SK-N-MC (cell line): ENCODE measurements around the gene TRIP6.

Source experiments
- DNase-seq: peaks from one replicate; pipeline ENCODE4 v3.0.0-alpha.2; 2011; ENCODE audit warnings: low read depth, low spot score
- H3K27ac ChIP-seq: fragments of 200-600 bp; sonication (generic); 2 replicates; pipeline ENCODE4 v1.5.1; 2016; ENCODE audit warnings: mixed run types
- H3K36me3 ChIP-seq: fragments of 200-600 bp; sonication (generic); 2 replicates; pipeline ENCODE4 v1.6.1; 2017; ENCODE audit warnings: antibody characterized with exemption, low read length, mixed read lengths; ENCODE audit not compliant: insufficient read depth
- H3K4me3 ChIP-seq: fragments of 200-600 bp; sonication (generic); 2 replicates; pipeline ENCODE4 v1.5.1; 2016
- H3K9ac ChIP-seq: fragments of 200-600 bp; sonication (generic); 2 replicates; pipeline ENCODE4 v1.8.0; 2017; ENCODE audit warnings: mixed run types, mixed read lengths; ENCODE audit not compliant: insufficient read length
- H3K9me3 ChIP-seq: fragments of 200-600 bp; sonication (generic); 2 replicates; pipeline ENCODE4 v1.6.1; 2017; ENCODE audit warnings: low read depth, mild to moderate bottlenecking, antibody characterized with exemption, low read length, moderate library complexity, mixed read lengths
- EZH2 ChIP-seq: fragments of 200-600 bp; sonication (generic); IDR thresholded peaks from one replicate; pipeline ENCODE4 v1.6.1; 2017; ENCODE audit warnings: antibody characterized with exemption
- FOXP2 ChIP-seq: optimal IDR thresholded peaks from 2 replicates; pipeline ENCODE3; 2011; ENCODE audit warnings: mild to moderate bottlenecking, moderate library complexity; ENCODE audit not compliant: insufficient read depth; ENCODE audit errors: extremely low read length, control extremely low read depth
- POLR2AphosphoS5 ChIP-seq: IDR thresholded peaks from 2 replicates; pipeline ENCODE4 v1.6.1; 2012; ENCODE audit warnings: mild to moderate bottlenecking, low read depth, low read length, borderline replicate concordance

Gene TRIP6

DNA sequence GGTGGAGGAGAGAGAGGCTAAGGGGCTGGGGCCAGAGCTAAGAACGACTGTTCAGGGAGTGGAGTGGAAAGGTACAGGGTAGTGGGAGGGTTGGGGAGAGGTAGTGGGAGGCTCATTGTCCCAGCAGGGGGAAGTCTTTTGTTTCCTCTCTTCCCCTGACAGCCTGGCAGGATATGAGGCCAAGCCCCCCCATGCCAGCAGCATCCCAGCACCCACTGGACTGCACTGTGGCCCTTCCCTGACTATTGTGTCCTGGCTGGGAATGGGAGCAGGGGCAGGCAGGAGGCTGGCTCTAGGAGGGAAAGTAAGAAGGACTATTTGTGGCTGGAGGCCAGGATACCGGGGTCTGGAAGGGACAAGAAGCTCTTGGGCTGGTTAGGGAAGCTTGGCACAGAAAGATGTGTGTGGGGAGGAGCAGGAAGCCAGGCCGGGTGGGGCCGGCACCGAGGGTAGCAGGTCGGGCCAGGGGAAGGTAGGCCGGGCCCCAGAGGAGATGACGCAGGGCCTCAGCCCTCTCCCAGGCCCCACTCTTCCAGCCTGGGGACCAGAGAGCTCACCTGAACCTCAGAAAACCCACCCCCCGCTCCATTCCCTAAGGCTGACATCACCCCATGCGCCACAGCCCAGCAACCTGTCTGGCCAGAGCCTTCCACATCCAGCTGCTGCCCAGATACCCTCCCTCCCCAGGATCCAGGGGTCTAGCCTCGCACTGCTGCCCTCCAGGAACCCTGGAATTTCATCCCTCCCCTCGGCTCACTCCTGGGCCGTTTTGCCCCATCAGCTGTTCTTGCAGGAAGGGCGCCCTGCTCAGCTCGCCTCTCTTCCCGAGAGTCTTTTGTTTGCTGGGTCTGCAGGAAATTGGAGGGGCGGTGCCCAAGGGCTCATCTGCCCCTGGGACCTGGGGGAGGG lies 31.0 kb upstream of the TRIP6 start:
- Histone ChIP-seq H3K4me3 (peak overlapping the region; percentile 83), H3K27ac (peak overlapping the region; percentile 100), H3K9ac (peak overlapping the region; percentile 46), H3K9me3 (no peaks in the 10 kb centered on the region), H3K36me3 (no peaks in the 10 kb centered on the region)
- TF ChIP-seq POLR2AphosphoS5: peak; percentile 89
- peak; percentile 87 for TF ChIP-seq FOXP2
- TF ChIP-seq EZH2: no peak
- no peak for DNase-seq

DNA sequence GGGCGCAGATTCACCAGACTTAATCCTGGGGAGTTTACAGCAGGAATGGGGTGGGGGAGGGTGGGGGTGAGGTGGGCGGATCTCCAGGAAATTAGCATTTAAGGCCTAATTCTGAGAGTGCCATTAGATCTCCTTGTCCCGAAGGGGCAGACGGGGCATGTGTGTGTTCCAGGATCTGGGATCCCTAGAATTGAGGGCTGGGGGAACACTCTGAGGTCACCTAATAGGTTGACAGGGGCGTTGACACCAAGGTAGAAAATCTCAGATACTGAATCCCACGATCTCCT lies 30.4 kb upstream of the TRIP6 start:
- 0 out of 2 replicates have a peak, but pooled peaks have one; percentile 22 for TF ChIP-seq POLR2AphosphoS5
- no peak for TF ChIP-seq EZH2
- TF ChIP-seq FOXP2: no peak
- H3K9me3 ChIP-seq: no peaks in the 10 kb centered on the region
- H3K4me3 ChIP-seq: peak overlapping the region; percentile 83
- peak overlapping the region; percentile 100 for H3K27ac ChIP-seq
- H3K36me3 ChIP-seq: no peaks in the 10 kb centered on the region
- peak; percentile 78 for DNase-seq
- peak overlapping the region; percentile 97 for H3K9ac ChIP-seq

DNA sequence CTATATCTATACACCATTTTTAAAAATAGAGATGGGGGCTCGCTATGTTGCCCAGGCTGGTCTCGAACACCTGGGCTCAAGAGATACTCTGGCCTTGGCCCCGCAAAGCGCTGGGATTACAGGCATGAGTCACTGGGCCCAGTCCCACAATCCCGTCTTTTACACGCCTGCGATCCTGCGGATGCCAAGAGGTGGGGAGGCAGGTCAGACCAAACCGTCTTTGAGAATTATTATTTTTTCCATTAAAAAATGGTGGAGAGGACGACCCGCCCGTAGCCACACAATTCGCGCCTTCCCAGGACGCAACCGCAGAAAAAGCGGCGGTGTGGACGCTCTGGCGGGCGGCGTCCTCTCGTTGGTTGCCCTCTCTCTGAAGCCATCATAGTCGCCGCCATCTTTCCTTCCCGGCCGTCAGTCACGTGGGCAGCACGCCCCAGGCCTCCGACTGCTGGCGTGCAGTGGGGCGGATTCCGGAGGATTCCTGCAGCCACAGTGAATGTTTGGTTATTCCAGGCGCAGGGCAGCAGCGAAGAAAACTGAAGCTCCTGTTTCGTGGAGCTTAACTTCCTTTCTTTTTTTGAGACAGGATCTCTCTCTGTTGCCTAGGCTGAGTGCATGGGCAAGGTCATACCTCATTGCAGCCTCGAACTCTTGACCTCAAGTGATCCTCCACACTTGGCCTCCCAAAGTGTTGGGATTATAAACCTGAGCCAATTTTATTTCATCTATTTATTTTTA lies 29.9 kb upstream of the TRIP6 start:
- peak overlapping the region; percentile 100 for H3K27ac ChIP-seq
- no peaks in the 10 kb centered on the region for H3K36me3 ChIP-seq
- DNase-seq: peak; percentile 67
- no peak for TF ChIP-seq FOXP2
- TF ChIP-seq EZH2: no peak
- peak; percentile 53; the same call in 1 of the 2 replicates for TF ChIP-seq POLR2AphosphoS5
- no peaks in the 10 kb centered on the region for H3K9me3 ChIP-seq
- peak overlapping the region; percentile 97 for H3K9ac ChIP-seq
- peak overlapping the region; percentile 83 for H3K4me3 ChIP-seq

DNA sequence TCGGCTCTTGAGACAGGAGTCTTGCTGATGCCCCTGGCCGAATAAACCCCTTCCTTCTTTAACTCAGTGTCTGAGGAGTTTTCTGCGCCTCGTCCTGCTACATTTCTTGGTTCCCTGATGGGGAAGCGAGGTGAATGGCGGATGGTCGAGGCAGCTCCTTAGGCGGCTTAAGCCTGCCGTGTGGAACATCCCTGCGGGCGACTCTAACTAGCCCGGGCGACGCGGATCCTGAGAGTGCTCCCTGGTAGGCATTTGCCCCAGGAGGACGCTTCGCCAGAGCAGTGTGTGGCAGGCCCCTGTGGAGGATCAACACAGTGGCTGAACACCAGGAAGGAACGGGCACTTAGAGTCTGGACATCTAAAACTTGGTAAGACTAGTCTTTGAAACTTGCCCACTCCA lies 27.8 kb upstream of the TRIP6 start:
- H3K27ac ChIP-seq: no peak overlapping the region
- DNase-seq: no peak
- no peak overlapping the region for H3K4me3 ChIP-seq
- H3K36me3 ChIP-seq: no peaks in the 10 kb centered on the region
- no peaks in the 10 kb centered on the region for H3K9me3 ChIP-seq
- H3K9ac ChIP-seq: no peak overlapping the region
- TF ChIP-seq FOXP2: no peak
- no peak for TF ChIP-seq EZH2
- TF ChIP-seq POLR2AphosphoS5: no peak

DNA sequence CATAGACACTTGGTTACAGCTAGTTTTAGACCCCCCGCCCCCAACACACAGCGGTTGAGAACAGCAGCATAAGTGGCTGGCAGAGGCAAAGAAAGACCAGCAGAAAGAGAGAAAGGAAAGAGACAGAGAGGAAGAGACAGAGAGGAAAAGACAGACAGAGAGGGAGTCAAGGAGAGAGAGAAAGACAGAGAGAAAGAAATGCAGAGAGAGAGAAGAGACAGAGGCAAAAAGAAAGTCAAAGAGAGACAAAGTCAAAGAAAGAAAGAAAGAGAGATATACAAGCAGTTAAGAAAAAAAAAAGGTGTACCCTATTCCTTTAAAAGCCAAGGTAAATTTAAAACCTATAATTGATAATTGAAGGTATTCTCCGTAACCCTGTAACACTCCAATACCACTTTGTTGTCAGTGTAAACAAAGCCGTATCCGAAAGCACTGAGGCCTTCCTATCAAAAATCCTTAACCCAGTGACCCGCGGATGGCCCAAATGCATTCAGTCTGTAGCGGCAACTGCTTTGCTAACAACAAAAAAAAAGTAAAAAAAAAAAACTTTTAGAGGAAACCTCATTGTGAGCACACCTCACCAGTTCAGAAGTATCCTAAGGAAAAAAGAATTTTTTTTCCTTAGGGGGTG lies 26.6 kb upstream of the TRIP6 start:
- DNase-seq: no peak
- Histone ChIP-seq H3K9ac (peak overlapping the region; percentile 46), H3K9me3 (no peaks in the 10 kb centered on the region), H3K36me3 (no peaks in the 10 kb centered on the region), H3K27ac (peak overlapping the region; percentile 82), H3K4me3 (peak overlapping the region; percentile 5)
- no peak for TF ChIP-seq EZH2
- no peak for TF ChIP-seq POLR2AphosphoS5
- no peak for TF ChIP-seq FOXP2

DNA sequence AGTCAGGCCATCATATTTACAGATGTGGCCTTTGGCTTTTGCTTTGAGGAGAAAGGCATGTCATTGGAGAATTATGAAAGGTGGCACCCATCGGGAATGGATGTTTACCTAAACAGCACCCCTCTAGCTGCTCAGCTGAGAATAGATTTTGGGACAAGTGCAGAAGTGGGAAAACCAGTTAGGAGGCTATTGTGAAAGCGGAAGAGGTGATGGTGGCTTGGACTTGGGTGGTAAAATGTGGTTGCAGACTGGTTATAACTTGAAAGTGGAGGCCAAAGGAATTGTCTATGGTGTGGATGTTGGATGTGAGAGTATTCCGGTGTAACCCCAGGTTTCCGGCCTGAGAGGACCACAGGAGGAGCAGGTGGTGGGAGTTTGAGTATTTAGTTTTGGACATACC lies 19.8 kb upstream of the TRIP6 start:
- no peak for TF ChIP-seq EZH2
- TF ChIP-seq FOXP2: no peak
- no peak for TF ChIP-seq POLR2AphosphoS5
- Histone ChIP-seq H3K4me3 (no peak overlapping the region), H3K27ac (no peak overlapping the region), H3K9ac (no peak overlapping the region), H3K36me3 (no peaks in the 10 kb centered on the region), H3K9me3 (no peaks in the 10 kb centered on the region)
- no peak for DNase-seq

DNA sequence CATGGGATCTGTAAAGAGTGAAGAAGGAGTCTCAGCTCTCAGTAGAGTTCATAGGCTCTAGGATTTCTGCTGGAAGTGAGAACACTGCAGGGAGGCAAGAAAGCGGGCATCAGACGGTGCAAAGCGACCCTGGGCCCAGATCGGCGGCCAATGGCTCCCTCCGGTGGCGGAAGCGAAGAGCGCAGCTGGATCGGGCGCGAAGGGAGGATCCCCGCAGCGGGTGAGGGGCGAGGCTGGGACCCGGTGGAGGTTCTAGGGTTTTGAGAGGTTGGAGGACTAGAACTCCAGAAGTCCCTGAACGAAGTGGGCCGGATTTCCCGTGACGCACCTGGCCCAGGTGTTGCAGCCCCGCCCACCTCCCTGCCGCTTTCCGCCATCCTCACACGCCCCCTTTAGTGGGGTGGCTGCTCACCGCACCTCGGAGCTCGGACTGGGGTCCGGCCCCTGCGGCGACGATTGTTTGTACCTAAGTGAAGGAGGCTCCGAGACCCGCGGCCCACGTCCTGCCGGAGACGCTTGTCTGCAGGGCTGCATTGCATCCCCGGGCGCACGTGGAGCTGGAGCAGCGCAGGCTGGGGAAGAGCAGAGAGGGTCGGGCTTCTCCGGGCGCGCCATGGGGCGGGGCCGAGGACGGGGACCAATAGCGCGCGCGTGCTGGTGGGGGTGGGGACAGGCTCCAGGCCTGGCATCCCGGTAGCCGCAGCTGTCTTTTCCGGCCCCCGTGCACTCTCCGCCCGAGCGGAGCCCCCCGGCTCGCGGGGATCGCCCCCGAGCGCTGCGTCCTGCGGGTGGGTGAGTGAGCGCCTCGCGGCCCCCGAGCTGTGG lies 14.9 kb upstream of the TRIP6 start, which contains the start of gene SLC12A9:
TSS of gene SLC12A9 (plus strand) at position 666 of the 825 bp plus-strand sequence. CDS start 1,485 bp downstream, outside the sequence.
- Histone ChIP-seq H3K9ac (peak within 1 kb of the TSS; percentile 73), H3K9me3 (no peaks in the 10 kb centered on the region), H3K4me3 (peak within 1 kb of the TSS; percentile 87), H3K36me3 (no peaks in the 10 kb centered on the region), H3K27ac (no peak within 1 kb of the TSS)
- no peak for DNase-seq
- TF ChIP-seq POLR2AphosphoS5: peak; percentile 76; the same call in 1 of the 2 replicates
- no peak for TF ChIP-seq FOXP2
